Mucosa of rectum (tissue), 2 donors: Measurements from ENCODE around the gene CCDC8.

Experiments
- H3K27ac ChIP-seq, 2 donors: one replicate each; pipeline ENCODE4 v1.7.0; 2013; ENCODE audit warnings: inconsistent platforms in 2 of 2, low read depth in 2 of 2, low read length in 2 of 2
- H3K27me3 ChIP-seq, 2 donors: one replicate each; pipeline ENCODE4 v1.7.0; 2013; ENCODE audit warnings: low read length in 2 of 2; ENCODE audit not compliant: control insufficient read depth in 2 of 2, insufficient read depth in 2 of 2
- H3K36me3 ChIP-seq, 2 donors: one replicate each; pipeline ENCODE4 v1.7.0; 2013; ENCODE audit warnings: low read length in 2 of 2; ENCODE audit not compliant: control insufficient read depth in 2 of 2, insufficient read depth in 2 of 2
- H3K4me1 ChIP-seq, 2 donors: one replicate each; pipeline ENCODE4 v1.7.0; 2013; ENCODE audit warnings: low read length in 2 of 2, mild to moderate bottlenecking in 1 of 2; ENCODE audit not compliant: control insufficient read depth in 2 of 2, insufficient read depth in 2 of 2
- H3K4me3 ChIP-seq, 2 donors: one replicate each; pipeline ENCODE4 v1.7.0; 2013; ENCODE audit warnings: low read length in 2 of 2
- H3K9ac ChIP-seq, 2 donors: one replicate each; pipeline ENCODE4 v1.7.0; 2013; ENCODE audit warnings: low read length in 2 of 2, low read depth in 1 of 2, mild to moderate bottlenecking in 1 of 2
- H3K9me3 ChIP-seq, 2 donors: one replicate each; pipeline ENCODE4 v1.7.0; 2013; ENCODE audit warnings: low read length in 2 of 2; ENCODE audit not compliant: control insufficient read depth in 2 of 2
- donor health status: healthy.
- donor health status: Normal muscosa, but diverticular disease.

Gene CCDC8

GRCh38 chr19:46373491-46374359 is 39.6 kb downstream of the CCDC8 start:
- Histone ChIP-seq H3K9ac (peak overlapping the region in 1 of 2 donors; percentile 37), H3K4me1 (peaks cover 18% of the 10 kb centered on the region in 2 donors), H3K27ac (peak overlapping the region; percentile 61 to 82), H3K4me3 (no peak overlapping the region), H3K36me3 (peaks cover 24 to 31% of the 10 kb centered on the region in 2 donors), H3K27me3 (no peaks in the 10 kb centered on the region), H3K9me3 (no peaks in the 10 kb centered on the region)

DNA sequence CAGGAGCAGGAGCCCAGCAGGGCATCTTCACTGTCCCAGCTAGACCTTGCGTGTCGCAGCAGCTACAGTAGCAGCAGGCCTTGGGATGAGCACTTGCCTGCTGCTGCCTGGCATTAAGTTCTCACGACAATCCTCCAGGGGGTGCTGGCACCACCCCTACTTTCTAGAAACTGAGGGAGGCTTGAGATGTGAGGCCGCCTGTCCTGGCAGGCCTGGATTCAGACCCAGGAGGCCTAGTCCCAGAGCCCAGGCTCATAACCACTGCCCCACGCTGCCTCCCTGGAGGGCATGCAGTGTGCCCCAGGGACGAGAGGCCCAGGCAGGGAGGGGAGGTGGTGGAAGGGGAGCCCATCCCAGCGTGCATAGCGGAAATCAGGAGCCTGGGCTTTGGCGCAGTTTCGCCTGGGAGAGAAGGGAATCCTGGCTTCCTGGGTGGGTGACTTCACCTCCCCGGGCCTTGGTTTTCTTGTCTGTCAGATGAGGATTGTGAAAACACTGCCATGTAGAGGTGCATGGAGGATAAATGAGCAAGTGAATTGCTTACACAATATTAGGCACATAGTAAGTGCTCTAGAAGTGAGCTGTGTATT is 40.4 kb downstream of the CCDC8 start:
- Histone ChIP-seq H3K9ac (no peak overlapping the region), H3K36me3 (peaks cover 24 to 31% of the 10 kb centered on the region in 2 donors), H3K27me3 (no peaks in the 10 kb centered on the region), H3K4me1 (peaks cover 18% of the 10 kb centered on the region in 2 donors), H3K27ac (peak overlapping the region; percentile 6 to 23), H3K9me3 (no peaks in the 10 kb centered on the region), H3K4me3 (no peak overlapping the region)

DNA sequence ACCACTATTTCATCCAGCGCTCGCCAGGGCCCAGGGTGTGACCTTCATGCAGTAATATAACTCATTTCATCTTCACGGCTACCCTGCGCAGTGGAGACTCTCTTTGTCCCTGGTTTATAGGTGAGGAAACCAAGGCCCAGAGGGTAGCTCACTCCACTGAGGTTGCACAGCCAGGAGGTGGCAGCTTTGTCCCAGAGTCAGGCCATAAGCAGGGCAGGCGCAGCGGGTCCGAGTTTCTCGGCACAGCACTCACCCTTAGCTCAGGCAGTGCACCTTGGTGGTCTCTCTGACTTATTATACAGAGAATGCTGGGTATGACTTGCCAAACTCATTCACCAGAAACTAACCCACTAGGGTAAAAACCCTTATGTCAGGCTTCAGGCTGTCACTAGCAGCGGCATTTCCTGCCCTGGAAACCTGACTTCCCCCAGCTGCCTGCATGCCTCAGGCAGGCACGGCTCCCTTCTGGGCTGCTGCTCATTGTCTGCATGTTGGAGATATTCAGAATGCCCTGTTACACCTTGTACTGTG is 41.9 kb downstream of the CCDC8 start:
- Histone ChIP-seq H3K27me3 (no peaks in the 10 kb centered on the region), H3K36me3 (peaks cover 9 to 29% of the 10 kb centered on the region in 2 donors), H3K27ac (no peak overlapping the region), H3K4me1 (peaks cover 18 to 20% of the 10 kb centered on the region in 2 donors), H3K9ac (no peak overlapping the region), H3K9me3 (no peaks in the 10 kb centered on the region), H3K4me3 (no peak overlapping the region)

DNA sequence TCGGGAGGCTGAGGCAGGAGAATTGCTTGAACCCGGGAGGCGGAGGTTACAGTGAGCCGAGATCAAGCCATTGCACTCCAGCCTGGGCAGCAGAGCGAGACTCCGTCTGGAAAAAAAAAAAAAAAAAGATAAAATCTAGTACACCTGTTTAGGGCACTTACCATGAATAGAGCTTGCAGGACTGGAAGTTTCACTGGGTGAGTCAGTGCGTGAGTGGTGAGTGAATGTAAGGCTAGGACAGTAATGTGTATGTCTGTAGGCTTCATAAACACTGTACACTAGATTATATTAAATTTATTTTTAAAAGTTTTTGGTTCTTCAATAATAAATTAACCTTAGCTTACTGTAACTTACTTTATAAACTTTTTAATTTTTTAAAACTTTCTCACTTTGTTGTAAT is 43.5 kb downstream of the CCDC8 start:
- no peak overlapping the region for H3K27ac ChIP-seq
- H3K27me3 ChIP-seq: no peaks in the 10 kb centered on the region
- H3K9me3 ChIP-seq: no peaks in the 10 kb centered on the region
- H3K4me1 ChIP-seq: peaks cover 18 to 20% of the 10 kb centered on the region in 2 donors
- no peak overlapping the region for H3K9ac ChIP-seq
- H3K36me3 ChIP-seq: peaks cover 2 to 19% of the 10 kb centered on the region in 2 donors
- H3K4me3 ChIP-seq: no peak overlapping the region

DNA sequence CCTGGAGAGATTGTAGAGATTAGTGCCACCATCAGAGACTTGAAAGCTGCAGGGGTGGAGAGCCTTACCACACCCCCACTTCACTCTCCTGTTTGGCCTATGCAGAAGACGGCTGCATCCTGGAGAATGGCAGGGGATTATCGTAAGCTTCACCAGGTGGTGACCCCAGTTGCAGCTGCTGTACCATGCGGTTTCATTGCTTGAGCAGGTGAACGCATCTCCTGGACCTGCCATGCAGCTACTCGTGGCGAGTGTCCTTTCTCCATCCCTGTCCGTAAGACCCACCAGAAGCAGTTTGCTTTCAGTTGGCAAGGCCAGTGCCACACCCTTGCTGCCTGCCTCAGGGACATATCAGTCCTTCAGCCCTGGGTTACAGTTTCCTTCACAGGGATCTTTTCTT is 45.2 kb downstream of the CCDC8 start:
- Histone ChIP-seq H3K4me1 (peaks cover 5 to 6% of the 10 kb centered on the region in 2 donors), H3K9ac (no peak overlapping the region), H3K9me3 (no peaks in the 10 kb centered on the region), H3K27me3 (no peaks in the 10 kb centered on the region), H3K4me3 (no peak overlapping the region), H3K27ac (no peak overlapping the region), H3K36me3 (peaks cover 2 to 25% of the 10 kb centered on the region in 2 donors)

DNA sequence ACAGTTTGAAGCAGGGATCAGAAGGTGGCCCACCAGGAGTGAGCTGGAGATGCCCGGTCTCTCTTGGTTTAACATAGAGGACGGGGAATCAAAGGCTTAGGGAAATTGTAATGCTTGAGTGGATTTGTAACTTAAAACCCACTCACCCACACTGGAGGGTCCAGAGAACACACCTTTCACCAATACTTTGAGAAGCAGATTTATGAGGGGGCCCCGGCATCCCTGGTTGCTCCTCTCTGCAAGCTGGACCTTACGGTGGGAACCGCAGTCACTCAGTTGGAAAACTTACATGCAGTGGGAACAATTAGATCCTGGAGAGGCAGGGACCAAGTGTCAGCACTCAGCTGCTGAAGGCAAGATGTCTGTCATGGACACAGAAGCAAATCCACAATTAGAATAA is 45.9 kb downstream of the CCDC8 start:
- peaks cover 2 to 25% of the 10 kb centered on the region in 2 donors for H3K36me3 ChIP-seq
- no peaks in the 10 kb centered on the region for H3K9me3 ChIP-seq
- H3K4me1 ChIP-seq: peaks cover 0 to 2% of the 10 kb centered on the region in 2 donors

DNA sequence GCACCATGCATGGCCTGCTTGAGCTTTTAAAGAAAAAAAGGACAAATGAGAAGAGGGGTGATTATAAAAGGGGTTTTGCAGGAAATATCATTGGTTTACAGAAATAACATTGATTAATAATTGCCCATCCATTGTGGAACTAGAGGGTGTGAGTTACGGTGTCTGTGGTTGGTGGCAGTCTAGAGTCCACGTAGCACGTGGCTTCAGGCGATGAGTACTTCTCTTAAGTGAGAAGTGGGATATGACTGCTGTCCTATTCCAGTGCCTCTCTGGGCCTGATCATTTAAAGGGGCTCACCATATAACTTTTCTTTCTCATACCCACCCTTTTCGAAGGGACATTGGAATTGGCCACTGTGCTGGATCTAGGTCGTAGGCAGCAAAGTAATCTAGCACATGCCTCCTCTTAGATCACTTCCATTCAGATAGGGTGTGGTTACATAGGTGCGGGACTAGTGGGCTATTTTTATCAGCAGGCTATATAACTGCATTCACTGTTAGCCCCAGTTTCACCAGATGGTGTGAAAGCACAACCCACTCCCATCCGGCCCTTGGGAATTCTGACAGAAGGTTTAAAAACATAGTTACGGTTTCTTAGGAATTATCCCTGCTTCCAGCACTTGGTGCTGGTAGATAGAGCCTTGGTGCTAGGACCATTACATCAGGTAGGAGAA is 46.6 kb downstream of the CCDC8 start:
- Histone ChIP-seq H3K27ac (no peak overlapping the region), H3K9ac (no peak overlapping the region), H3K36me3 (peaks cover 2 to 25% of the 10 kb centered on the region in 2 donors), H3K27me3 (no peaks in the 10 kb centered on the region), H3K4me3 (no peak overlapping the region), H3K4me1 (peaks cover 0 to 2% of the 10 kb centered on the region in 2 donors), H3K9me3 (no peaks in the 10 kb centered on the region)

More for the DNA sequence above, 45.9 kb downstream of the CCDC8 start:
- no peaks in the 10 kb centered on the region for H3K27me3 ChIP-seq
- no peak overlapping the region for H3K9ac ChIP-seq
- no peak overlapping the region for H3K4me3 ChIP-seq
- H3K27ac ChIP-seq: no peak overlapping the region

GRCh38 chr19:46365561-46365960 is 47.8 kb downstream of the CCDC8 start:
- Histone ChIP-seq H3K27me3 (no peaks in the 10 kb centered on the region), H3K27ac (no peak overlapping the region), H3K9ac (no peak overlapping the region), H3K9me3 (no peaks in the 10 kb centered on the region), H3K4me1 (peaks cover 0 to 2% of the 10 kb centered on the region in 2 donors), H3K4me3 (no peak overlapping the region), H3K36me3 (peaks cover 2 to 25% of the 10 kb centered on the region in 2 donors)

- peaks cover 2 to 25% of the 10 kb centered on the region in 2 donors for H3K36me3 ChIP-seq
- no peak overlapping the region for H3K9ac ChIP-seq
- no peak overlapping the region for H3K4me3 ChIP-seq
- no peaks in the 10 kb centered on the region for H3K9me3 ChIP-seq
- H3K4me1 ChIP-seq: peaks cover 0 to 2% of the 10 kb centered on the region in 2 donors
- H3K27ac ChIP-seq: no peak overlapping the region
- H3K27me3 ChIP-seq: no peaks in the 10 kb centered on the region
These were observed 49.0 kb downstream of the CCDC8 start for GRCh38 chr19:46364359-46364758.

- Histone ChIP-seq H3K36me3 (peaks cover 0 to 20% of the 10 kb centered on the region in 2 donors), H3K9me3 (no peaks in the 10 kb centered on the region), H3K27ac (no peak overlapping the region), H3K4me1 (peaks cover 0 to 2% of the 10 kb centered on the region in 2 donors), H3K9ac (no peak overlapping the region), H3K27me3 (no peaks in the 10 kb centered on the region), H3K4me3 (no peak overlapping the region)
These were observed 51.4 kb downstream of the CCDC8 start for GRCh38 chr19:46361915-46362314.
